Liver (tissue), 9 donors: ENCODE results near the gene GRID1. TPM values are rescaled to one million over a fixed set of nuclear protein-coding genes. Genes with fewer than 3 reads are reported as not detected.

Source experiments
- DNase-seq: peaks from one replicate; pipeline ENCODE4 v3.0.0-alpha.2; 2017; ENCODE audit warnings: low spot score
- H3K27ac ChIP-seq, 2 donors: one replicate each; pipeline ENCODE4 v1.7.0; 2013; ENCODE audit warnings: inconsistent platforms in 2 of 2, low read length in 2 of 2, control low read depth in 1 of 2, low read depth in 1 of 2, mild to moderate bottlenecking in 1 of 2
- H3K27me3 ChIP-seq, 4 donors: one replicate each; pipeline versions ENCODE4 v1.6.1 to v1.7.0; 2013; ENCODE audit warnings: low read length in 3 of 4, inconsistent platforms in 1 of 4, mild to moderate bottlenecking in 1 of 4, moderate library complexity in 1 of 4; ENCODE audit not compliant: control insufficient read depth in 4 of 4, insufficient read depth in 4 of 4
- H3K36me3 ChIP-seq, 4 donors: one replicate each; pipeline versions ENCODE4 v1.6.1 to v1.7.0; 2013; ENCODE audit warnings: low read length in 3 of 4, mild to moderate bottlenecking in 3 of 4, low read depth in 1 of 4, moderate library complexity in 1 of 4; ENCODE audit not compliant: control insufficient read depth in 4 of 4, insufficient read depth in 3 of 4
- H3K4me1 ChIP-seq, 4 donors: one replicate each; pipeline versions ENCODE4 v1.6.1 to v1.7.0; 2013; ENCODE audit warnings: low read length in 3 of 4, mild to moderate bottlenecking in 3 of 4, moderate library complexity in 1 of 4; ENCODE audit not compliant: control insufficient read depth in 4 of 4, insufficient read depth in 4 of 4
- H3K4me3 ChIP-seq, 3 donors: one replicate each; pipeline versions ENCODE4 v1.6.1 to v1.7.0; 2013; ENCODE audit warnings: low read length in 3 of 3, control low read depth in 1 of 3, low read depth in 1 of 3, mild to moderate bottlenecking in 1 of 3
- H3K9ac ChIP-seq, 2 donors: one replicate each; pipeline ENCODE4 v1.7.0; 2013; ENCODE audit warnings: low read length in 2 of 2, mild to moderate bottlenecking in 2 of 2, moderate library complexity in 2 of 2, control low read depth in 1 of 2, low read depth in 1 of 2
- H3K9me3 ChIP-seq, 4 donors: one replicate each; pipeline versions ENCODE4 v1.6.1 to v1.7.0; 2013; ENCODE audit warnings: low read length in 3 of 4; ENCODE audit not compliant: control insufficient read depth in 4 of 4
- ATF3 ChIP-seq: IDR thresholded peaks from 2 replicates; pipeline ENCODE4 v1.6.1; 2016; ENCODE audit warnings: antibody characterized with exemption
- CTCF ChIP-seq: fragments of 150-350 bp; IDR thresholded peaks from 2 replicates; pipeline ENCODE4 v1.5.1; 2017; ENCODE audit warnings: improper control_type of control experiment, low read depth, low read length; ENCODE audit not compliant: missing input control
- FOXA1 ChIP-seq: IDR thresholded peaks from 2 replicates; pipeline ENCODE4 v1.6.1; 2016; ENCODE audit warnings: antibody characterized with exemption
- GABPA ChIP-seq, 2 donors: IDR thresholded peaks in 1 of 2; conservative IDR thresholded peaks in 1 of 2; 2 replicates each; pipeline ENCODE4 v1.6.1; 2016; ENCODE audit warnings: antibody characterized with exemption in 2 of 2, mild to moderate bottlenecking in 1 of 2, moderate library complexity in 1 of 2
- HNF4A ChIP-seq, 2 donors: conservative IDR thresholded peaks; 2 replicates each; pipeline ENCODE4 v1.6.1; 2016; ENCODE audit warnings: antibody characterized with exemption in 2 of 2, mild to moderate bottlenecking in 2 of 2
- HNF4G ChIP-seq: IDR thresholded peaks from 2 replicates; pipeline ENCODE4 v1.6.1; 2016; ENCODE audit warnings: antibody characterized with exemption
- JUND ChIP-seq, 2 donors: IDR thresholded peaks; 2 replicates each; pipeline ENCODE4 v1.6.1; 2016; ENCODE audit warnings: antibody characterized with exemption in 2 of 2
- MAX ChIP-seq: IDR thresholded peaks from 2 replicates; pipeline ENCODE4 v1.6.1; 2016; ENCODE audit warnings: antibody characterized with exemption
- NR2F2 ChIP-seq: IDR thresholded peaks from 2 replicates; pipeline ENCODE4 v1.6.1; 2016; ENCODE audit warnings: antibody characterized with exemption
- REST ChIP-seq: IDR thresholded peaks from 2 replicates; pipeline ENCODE4 v1.6.1; 2016; ENCODE audit warnings: antibody characterized with exemption, mild to moderate bottlenecking
- RXRA ChIP-seq, 2 donors: IDR thresholded peaks; 2 replicates each; pipeline ENCODE4 v1.6.1; 2017 to 2018; ENCODE audit warnings: antibody characterized with exemption in 2 of 2, mild to moderate bottlenecking in 1 of 2
- TAF1 ChIP-seq: conservative IDR thresholded peaks from 2 replicates; pipeline ENCODE4 v1.6.1; 2016; ENCODE audit warnings: antibody characterized with exemption, mild to moderate bottlenecking
- YY1 ChIP-seq: IDR thresholded peaks from 2 replicates; pipeline ENCODE4 v1.6.1; 2016; ENCODE audit warnings: antibody characterized with exemption, mild to moderate bottlenecking
- WGBS: extraction: QIAGEN DNeasy Blood & Tissue Kit; methylation state at CpG from one replicate; pipeline ENCODE4 v1.1.7; 2013; 5-methylcytosine and 5-hydroxymethylcytosine counted together
- polyA plus RNA-seq, 2 donors: library from polyadenylated mRNA; stranded (reverse) in 1 of 2; unstranded in 1 of 2; fragments of 200-250 nt in 1 of 2; fragments of >200 nt in 1 of 2; fragmentation: Nextera tagmentation in 1 of 2; extraction: Ambion mirVana in 1 of 2; gene quantifications; one replicate each; pipeline versions ENCODE4 v1.2.1 to v1.2.3, GENCODE V29; 2013 to 2015
- total RNA-seq, 2 donors: library from RNA; depleted of rRNA; stranded (reverse); fragments of >200 nt; gene quantifications; one replicate each; pipeline ENCODE4 v1.2.3, GENCODE V29; 2014
- TF ChIP-seq, protein P1 (sequence below): IDR thresholded peaks from 2 replicates; pipeline ENCODE4 v1.6.1; 2016; ENCODE audit warnings: antibody characterized with exemption
- donor health status: healthy.
- donor health status: healthy.
- donor health status: healthy.
- donor health status: healthy.
- donor health status: healthy.

GRID1 gene
- total and polyA plus RNA-seq, 4 donors: 0.09 to 0.17 (median 0.14) TPM; not detected in 1

- no peak for DNase-seq
- 75% methylated on average over 16 of the region's 16 CpGs for WGBS
Observed at GRCh38 chr10:86244297-86245014, 122.1 kb downstream of the GRID1 start.

DNA sequence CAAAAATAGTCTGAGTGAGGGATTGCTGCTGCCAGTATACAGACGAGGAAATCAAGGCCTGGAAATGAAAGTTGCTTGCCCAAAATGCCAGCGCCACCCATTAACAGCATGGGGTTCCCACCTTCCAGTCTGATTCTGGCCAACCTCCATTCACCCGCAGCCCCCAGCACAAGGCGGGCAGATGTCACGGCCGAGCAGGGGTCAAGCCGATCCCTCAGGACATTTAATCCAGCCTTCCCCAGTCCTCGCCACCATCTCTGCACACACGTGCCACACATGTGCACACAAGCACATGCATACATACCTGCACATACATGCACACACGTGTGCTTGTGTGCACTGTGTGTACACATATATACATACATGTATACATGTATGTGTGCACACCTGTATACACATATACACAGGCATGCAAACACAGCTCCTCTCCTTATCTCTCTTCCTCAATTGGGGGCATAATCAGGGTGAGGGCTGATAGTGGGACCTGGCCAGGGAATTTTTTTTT lies 122.9 kb downstream of the GRID1 start:
- H3K4me3 ChIP-seq: no peak overlapping the region
- H3K9ac ChIP-seq: no peak overlapping the region
- no peak for TF ChIP-seq TAF1
- TF ChIP-seq REST: no peak
- TF ChIP-seq FOXA1: no peak
- TF ChIP-seq NR2F2: no peak
- TF ChIP-seq HNF4A (conservative IDR thresholded peaks at IDR 0.05): no peak
- TF ChIP-seq, protein P1, sequence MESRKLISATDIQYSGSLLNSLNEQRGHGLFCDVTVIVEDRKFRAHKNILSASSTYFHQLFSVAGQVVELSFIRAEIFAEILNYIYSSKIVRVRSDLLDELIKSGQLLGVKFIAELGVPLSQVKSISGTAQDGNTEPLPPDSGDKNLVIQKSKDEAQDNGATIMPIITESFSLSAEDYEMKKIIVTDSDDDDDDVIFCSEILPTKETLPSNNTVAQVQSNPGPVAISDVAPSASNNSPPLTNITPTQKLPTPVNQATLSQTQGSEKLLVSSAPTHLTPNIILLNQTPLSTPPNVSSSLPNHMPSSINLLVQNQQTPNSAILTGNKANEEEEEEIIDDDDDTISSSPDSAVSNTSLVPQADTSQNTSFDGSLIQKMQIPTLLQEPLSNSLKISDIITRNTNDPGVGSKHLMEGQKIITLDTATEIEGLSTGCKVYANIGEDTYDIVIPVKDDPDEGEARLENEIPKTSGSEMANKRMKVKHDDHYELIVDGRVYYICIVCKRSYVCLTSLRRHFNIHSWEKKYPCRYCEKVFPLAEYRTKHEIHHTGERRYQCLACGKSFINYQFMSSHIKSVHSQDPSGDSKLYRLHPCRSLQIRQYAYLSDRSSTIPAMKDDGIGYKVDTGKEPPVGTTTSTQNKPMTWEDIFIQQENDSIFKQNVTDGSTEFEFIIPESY: no peak
- TF ChIP-seq JUND (IDR thresholded peaks at IDR 0.05): no peak
- no peak for TF ChIP-seq CTCF
- no peak for TF ChIP-seq YY1
- TF ChIP-seq RXRA (IDR thresholded peaks at IDR 0.05): no peak
- no peak for TF ChIP-seq GABPA (IDR thresholded peaks at IDR 0.05 in 1 of 2, conservative IDR thresholded peaks at IDR 0.05 in 1 of 2)
- no peak for TF ChIP-seq ATF3
- TF ChIP-seq MAX: no peak
- no peak for TF ChIP-seq HNF4G
- no peak for DNase-seq
- H3K27me3 ChIP-seq: no peaks in the 10 kb centered on the region
- WGBS: 91% methylated on average over 10 of the region's 10 CpGs
- H3K4me1 ChIP-seq: no peaks in the 10 kb centered on the region
- no peaks in the 10 kb centered on the region for H3K36me3 ChIP-seq
- no peaks in the 10 kb centered on the region for H3K9me3 ChIP-seq
- H3K27ac ChIP-seq: no peak overlapping the region

More at GRCh38 chr10:86244297-86245014, 122.1 kb downstream of the GRID1 start:
- Histone ChIP-seq H3K4me3 (no peak overlapping the region), H3K4me1 (no peaks in the 10 kb centered on the region), H3K27me3 (no peaks in the 10 kb centered on the region), H3K9me3 (no peaks in the 10 kb centered on the region), H3K36me3 (no peaks in the 10 kb centered on the region), H3K9ac (no peak overlapping the region), H3K27ac (no peak overlapping the region)
- no peak for TF ChIP-seq NR2F2
